GM10847 (cell line): ENCODE data around the gene SLCO2B1.

Experiments
- POLR2A ChIP-seq: IDR thresholded peaks from 2 replicates; pipeline ENCODE4 v1.6.1; 2011; ENCODE audit not compliant: insufficient read length; ENCODE audit errors: extremely low read depth

The SLCO2B1 gene

DNA sequence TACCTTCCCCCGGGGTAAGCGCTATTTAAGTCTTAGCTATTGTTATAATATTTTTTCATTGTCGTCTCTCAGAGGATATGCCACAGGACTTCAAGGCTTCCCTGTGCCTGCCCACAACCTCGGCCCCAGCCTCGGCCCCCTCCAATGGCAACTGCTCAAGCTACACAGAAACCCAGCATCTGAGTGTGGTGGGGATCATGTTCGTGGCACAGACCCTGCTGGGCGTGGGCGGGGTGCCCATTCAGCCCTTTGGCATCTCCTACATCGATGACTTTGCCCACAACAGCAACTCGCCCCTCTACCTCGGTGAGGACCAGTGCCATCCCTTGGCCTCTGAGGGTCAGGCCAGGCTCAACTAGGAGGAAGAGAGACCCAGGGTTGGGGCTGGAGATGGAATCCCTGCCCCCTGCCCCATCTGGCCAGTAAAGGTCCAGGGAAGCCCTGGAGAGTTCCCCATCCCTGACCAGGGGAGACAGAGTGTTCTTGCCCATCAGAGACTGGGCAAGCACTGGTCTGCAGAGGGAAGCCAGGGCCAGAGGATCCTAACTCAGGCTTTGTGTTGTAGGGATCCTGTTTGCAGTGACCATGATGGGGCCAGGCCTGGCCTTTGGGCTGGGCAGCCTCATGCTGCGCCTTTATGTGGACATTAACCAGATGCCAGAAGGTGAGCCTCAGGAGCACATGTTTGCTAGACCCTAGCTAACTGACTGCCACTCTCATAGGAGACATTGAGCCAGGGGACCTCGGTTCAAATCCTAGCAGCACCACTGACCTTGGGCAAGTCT, 18.4 kb downstream of the SLCO2B1 start:
- no peak for TF ChIP-seq POLR2A

DNA sequence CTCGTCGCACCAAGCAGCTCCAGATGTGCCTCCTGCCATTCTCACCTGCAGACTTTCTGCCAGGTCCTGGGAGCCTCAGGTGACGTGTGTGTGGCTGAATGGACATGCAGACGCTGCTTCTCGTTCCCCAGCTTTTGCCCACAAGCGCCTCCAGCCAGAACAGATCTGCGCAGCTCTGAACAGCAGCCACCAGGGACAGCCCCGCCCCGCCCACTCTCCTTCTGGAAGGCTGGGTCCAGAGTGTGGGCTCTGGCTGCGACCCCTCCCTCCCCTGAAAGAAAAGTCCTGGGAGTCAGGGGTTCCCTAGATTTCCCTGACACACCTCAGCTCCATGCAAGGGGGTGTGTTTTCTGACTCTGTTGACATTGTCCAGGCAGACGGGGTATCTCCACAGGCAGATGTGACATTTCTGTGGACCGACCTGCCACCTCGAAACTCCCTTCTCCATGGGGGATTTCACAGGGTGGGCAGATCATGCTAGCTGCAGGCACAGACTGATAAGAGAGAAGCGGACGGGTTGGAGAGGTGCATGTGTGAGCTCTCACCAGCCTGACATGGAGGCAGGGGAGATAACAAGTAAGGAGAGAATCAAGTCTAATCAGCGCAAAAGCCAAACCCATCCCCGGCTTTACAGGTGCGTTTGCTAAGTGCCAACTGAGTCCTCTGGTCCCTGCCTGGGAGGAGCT, 19.8 kb downstream of the SLCO2B1 start:
- TF ChIP-seq POLR2A, result no peak

DNA sequence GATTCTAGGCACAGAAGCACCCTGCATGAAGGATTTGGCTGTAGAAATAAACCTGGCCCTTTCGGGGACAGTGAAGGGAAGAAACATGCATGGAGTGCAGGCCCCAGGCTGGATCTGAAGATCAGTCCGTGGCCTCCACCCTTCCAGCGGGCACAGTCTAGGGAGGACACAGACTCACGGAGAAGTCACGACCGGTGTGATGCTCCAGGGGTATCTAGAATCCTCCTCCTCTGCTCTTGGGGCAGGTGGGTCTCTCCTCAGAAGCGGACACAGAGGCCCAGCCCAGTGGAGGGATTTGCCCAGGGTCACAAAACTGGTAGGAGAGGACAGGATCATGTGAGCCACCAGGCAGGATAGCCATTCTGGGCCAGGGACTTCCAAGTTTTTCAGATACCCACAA, 22.4 kb downstream of the SLCO2B1 start:
- TF ChIP-seq POLR2A, result no peak

DNA sequence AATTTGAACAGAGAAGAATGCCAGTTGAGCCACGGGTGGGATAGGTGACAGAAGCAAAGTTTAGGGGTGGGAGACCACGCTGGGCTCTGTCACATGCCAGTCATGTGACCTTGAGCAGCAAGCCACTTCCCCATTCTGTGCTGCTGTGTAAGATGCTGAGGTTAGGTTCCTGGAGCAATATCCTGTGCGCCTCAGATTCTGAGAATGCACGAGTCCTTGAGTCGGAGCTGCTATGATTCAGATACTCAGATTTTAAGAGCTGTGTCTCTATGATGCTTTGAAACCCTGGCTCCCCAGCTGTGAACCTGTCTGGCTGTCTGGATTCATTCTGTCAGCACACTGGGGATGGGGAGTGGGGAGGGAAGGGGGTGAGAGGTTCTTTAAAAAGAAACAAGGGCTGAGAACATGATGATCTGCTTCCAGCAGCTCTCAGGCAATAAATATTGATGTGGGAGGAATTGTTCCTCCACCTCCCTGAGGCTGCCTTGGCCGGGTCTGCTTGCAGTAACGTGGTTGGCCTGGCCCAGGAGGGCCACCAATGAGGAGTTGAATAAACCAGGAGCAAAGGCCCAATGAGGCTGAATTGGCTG, 24.0 kb downstream of the SLCO2B1 start:
- TF ChIP-seq POLR2A, result no peak

DNA sequence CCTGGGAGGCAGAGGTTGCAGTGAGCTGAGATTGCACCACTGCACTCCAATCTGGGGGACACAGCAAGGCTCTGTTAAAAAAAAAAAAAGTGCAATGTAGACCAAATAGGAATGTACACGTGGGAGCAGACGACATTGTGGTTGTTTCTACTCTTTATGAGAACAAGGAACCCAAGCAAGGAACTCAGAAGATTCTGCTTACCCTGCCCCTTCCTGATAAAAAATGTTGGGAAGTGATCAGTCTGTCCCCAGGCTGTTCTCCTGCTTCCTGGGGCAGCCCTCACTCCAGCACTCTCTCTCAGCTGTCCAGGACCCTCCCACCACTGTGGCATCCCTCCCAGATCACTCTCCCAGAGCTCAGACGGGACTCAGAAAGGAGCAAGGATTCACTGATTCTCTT, 31.8 kb downstream of the SLCO2B1 start:
- no peak for TF ChIP-seq POLR2A

DNA sequence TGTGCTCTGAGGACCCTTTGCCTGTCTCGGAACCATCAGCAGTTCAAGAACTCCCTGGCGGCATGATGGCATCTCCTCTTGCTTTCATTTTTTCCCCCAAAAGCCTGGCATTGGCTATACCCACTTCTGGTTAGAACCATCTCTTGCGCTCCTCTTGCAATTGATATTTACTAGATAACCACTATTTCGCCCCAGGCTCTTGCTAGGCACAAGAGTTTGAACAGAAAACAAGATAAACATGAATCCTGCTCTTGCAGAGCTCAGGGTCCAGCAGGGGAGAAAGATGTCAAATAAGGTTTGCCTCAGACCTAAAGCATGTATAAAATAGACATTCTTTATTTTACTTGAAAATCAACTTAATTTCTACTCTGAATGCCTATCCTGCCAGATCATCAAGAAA, 33.1 kb downstream of the SLCO2B1 start:
- TF ChIP-seq POLR2A, result no peak

DNA sequence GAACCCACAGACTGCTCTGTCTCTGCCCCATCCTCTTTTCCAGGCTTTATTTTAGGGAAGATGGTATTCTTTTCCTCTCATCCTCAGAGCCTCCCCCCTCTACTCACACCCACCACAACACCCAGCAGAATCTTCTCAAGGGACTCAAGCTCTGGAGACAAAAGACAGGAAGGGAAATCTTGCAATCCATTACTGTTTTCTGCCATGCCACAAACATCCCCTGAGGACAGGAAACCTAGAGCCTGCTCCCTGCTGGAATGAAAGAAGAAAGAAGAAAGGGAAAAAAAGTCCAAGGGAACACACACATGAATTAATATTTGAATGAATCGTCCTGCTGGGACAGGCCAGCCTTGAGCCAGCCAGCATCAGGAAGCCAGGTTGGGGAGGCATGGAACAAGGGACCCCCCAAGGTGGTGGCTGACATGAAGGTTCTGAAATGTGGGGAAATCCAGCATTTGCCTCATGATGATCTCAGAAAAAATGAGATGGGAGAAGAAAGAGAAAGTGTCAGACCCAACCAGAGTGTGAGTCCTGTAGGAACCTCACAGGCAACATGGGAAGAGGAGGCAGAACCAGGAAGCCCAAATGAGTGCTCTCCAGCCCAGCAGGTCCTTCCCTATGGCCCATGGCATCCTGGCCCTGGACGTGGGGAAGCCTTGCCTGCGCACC, 34.0 kb downstream of the SLCO2B1 start:
- no peak for TF ChIP-seq POLR2A

DNA sequence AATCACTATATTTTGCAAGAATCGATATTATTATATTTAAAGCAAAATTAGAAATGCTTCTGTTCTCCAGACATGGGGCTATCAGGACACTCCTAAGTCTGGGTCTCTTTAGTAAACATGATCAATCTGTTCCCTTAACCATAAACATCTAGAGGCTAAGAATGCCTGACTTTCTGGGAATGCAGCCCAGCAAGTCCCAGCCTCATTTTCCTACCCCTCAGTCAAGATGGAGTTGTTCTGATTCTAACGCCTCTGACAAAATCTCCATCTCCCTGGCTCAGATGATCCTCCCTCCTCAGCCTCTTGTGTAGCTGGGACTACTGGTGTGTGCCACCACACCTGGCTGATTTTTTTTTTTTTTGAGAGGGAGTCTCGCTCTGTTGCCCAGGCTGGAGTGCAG, 35.0 kb downstream of the SLCO2B1 start:
- no peak for TF ChIP-seq POLR2A

DNA sequence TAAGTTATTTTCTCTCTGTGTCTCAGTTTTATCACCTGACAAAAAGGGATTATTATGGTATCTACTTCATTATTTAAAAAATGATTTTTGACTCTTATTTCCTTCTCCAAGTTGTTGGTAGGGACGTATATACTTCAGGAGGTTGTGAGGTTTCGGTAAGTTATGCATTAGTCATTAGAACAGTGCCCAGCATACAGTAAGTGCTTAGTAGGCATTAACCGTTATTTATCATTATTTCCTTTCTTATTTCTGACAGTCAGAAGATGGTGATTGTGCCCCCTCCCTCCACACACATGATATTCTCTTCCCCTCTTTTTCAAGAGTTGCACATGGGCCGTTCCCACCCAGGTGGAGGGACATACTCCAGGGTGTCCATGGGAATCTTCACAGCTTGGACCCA, 36.1 kb downstream of the SLCO2B1 start:
- no peak for TF ChIP-seq POLR2A

DNA sequence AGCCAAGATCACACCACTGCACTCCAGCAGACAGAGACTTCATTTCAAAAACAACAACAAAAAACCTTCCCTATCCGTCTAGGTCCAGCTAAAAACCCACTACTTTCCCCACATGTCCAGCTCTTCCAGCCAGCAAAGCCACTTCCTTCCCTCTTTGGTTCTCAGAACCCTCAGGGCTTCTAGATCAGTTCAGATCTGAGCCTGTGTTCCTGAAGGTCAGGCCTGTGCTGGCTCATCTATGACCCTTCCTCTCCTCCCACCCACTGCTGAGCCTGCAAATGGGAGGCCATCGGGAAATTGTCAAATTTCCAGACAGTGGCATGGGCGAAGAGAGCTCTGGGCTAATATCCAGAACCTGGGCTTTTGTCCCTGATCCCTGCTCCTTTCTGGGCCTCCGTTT, 37.8 kb downstream of the SLCO2B1 start:
- TF ChIP-seq POLR2A, result no peak

DNA sequence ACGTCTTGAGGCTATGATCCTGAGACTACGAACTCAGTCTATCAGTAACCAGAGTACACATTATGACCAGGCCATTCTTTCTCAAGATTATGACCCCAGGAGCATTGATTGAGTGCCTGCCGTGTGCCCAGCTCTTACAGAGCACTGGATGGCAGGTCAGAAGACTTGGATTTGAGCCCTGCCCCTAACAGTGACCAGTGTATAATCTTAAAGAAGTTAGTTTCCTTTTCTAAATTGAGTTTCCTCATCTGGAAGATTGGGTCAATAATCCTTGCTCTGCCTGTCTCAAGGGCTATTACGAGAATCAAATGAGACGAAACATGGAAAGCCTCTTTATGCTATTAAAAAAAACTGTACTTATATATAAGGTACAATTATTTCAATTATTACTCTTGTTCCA, 38.2 kb downstream of the SLCO2B1 start:
- TF ChIP-seq POLR2A, result no peak

DNA sequence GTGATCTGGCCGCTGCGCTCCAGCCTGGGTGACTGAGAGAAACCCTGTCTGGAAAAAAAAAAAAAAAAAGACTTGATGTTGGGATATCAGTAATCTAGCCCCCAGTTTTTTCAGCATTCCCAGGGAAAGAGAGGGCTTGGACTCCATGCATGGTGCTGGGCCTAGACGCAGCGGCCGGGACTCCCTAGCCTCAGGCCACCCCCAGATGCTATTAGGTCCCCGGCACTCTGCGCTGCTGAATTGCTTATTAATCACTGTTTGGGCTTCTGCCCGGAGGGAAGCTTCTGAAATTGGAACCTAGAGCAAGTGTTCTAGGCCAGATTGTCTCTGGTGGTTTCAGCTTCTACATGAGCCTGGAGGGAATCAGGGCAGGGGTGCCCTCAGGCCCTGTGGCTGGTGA, 39.0 kb downstream of the SLCO2B1 start:
- no peak for TF ChIP-seq POLR2A

DNA sequence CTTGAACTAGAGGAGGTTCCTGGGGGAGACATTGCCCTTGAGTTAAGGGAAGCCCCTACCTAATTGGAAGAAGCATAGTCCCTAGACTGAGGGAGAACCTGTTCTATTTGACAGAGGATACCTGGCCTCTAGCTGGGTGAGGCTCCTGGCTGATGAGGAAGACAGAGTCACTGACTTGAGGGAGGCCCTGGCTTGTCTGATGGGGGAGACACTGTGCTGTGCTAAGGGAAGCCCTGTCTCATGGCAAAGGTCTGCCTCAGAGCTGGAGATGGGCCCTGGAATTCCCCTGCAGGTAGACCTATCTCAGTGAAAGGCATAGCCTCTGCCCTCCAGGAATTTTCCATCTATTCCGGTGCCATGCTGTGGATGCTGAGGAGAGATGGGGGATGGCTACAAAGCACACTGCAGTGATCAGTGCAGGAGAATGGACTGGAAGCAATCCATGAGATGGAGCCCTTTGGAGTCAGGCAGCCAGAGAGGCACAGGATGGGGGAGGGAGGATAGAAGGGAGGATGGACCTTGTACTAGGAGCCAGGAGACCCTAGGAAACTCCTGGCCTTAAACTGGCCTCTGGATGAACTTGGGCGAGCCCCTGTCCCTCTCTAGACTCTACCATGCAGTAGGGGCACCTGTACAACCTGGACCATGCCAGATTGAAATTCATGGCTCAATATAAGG, 39.9 kb downstream of the SLCO2B1 start:
- no peak for TF ChIP-seq POLR2A

DNA sequence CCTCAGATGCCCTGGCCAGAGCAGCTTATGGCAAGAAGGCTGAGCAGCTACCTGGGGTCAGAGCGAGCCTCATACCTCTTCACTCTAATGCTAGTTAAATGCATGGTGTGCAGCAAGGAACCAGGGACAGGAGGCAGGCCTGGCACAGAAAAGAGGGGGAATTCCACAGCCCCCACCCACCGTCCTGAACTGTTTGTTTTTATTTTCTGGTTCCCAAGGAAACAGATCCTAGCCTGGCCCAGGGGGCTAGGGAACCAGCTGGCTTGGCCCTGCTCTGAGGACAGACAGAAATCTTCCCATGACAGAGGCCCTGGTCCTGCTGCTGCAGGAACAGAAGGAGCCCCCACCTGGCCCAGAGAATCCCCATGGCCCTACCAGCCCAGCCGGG, 40.4 kb downstream of the SLCO2B1 start:
- no peak for TF ChIP-seq POLR2A

DNA sequence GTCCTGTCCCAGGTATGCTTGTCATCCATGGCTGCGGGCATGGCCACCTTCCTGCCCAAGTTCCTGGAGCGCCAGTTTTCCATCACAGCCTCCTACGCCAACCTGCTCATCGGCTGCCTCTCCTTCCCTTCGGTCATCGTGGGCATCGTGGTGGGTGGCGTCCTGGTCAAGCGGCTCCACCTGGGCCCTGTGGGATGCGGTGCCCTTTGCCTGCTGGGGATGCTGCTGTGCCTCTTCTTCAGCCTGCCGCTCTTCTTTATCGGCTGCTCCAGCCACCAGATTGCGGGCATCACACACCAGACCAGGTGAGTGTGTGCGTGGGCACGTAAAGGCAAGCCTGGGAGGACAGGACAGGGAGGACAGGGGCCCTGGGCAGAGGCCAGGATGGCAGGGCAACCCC, 42.4 kb downstream of the SLCO2B1 start:
- no peak for TF ChIP-seq POLR2A
